A673 (cell line): ENCODE measurements around the gene RASGRP1.

Experiments
- CTCF ChIP-seq: fragments of 300-800, 200-600 bp; sonication (generic); conservative IDR thresholded peaks from 2 replicates; pipeline ENCODE4 v1.5.1; 2017; ENCODE audit warnings: low read depth, mild to moderate bottlenecking, antibody characterized with exemption, low read length, moderate library complexity, mixed read lengths
- EZH2 ChIP-seq: fragments of 200-600 bp; sonication (generic); IDR thresholded peaks from 2 replicates; pipeline ENCODE4 v1.6.1; 2017; ENCODE audit warnings: borderline replicate concordance, low read depth, mild to moderate bottlenecking, mixed read lengths, antibody characterized with exemption, low read length; ENCODE audit not compliant: poor library complexity, severe bottlenecking

GRCh38 chr15:38479756-38480155 lies 84.9 kb downstream of the RASGRP1 start:
- TF ChIP-seq CTCF (no peak), EZH2 (no peak)
